DMS53 (cell line): ENCODE results near the gene ZSCAN25.
"Not testable (repeated sequence)": the region's sequence is repeated elsewhere in the genome, so short reads cannot be mapped to it uniquely, and the experiment has no call there.

Experiments used
- DNase-seq: peaks from one replicate; lab custom pipeline; 2025; lab: John Stamatoyannopoulos, UW

The ZSCAN25 gene

DNA sequence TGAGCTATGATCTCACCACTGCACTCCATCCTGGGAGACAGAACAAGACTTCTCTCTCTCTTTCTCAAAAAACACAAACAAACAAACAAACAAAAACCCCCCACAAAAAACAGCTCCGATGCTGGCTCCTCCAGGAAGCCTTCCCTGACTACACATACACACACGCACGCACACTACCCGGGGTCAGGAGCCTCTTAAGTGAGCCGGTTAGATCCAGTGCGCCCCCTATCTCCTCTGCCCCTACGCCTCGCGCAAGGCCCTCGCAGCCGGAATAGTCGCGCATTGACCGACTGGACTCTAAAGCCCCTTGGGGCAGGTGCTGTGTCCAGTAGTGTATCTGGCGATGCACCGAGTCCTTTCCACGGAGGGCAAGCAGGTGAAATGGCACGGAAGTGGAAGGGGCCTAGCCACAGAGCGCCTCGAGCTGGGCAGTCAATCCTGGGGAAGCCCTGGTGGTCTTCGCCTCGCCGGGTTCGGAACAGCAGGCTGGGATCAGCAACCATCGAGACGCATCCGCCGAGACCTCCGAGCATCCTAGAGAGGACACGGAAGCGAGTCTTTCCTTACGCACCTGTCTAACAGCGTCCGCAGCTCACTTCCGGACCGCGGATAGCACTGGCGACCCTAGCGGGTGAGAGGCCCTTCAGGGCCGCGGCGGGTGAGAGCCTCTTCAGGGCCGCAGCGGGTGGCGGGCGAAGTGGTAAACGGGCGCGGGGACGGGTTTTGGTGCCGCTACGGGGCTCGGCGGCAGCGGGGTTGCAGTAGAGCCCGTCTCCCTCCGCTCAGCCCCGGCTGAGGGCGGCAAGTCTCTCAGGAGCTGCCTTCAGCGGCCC is at the start of gene ZSCAN25:
Gene ZSCAN25 (plus strand): TSS at position 588 of the 833 bp plus-strand sequence. CDS start 2,661 bp downstream, outside the sequence.
- DNase-seq: peak; percentile 99

DNA sequence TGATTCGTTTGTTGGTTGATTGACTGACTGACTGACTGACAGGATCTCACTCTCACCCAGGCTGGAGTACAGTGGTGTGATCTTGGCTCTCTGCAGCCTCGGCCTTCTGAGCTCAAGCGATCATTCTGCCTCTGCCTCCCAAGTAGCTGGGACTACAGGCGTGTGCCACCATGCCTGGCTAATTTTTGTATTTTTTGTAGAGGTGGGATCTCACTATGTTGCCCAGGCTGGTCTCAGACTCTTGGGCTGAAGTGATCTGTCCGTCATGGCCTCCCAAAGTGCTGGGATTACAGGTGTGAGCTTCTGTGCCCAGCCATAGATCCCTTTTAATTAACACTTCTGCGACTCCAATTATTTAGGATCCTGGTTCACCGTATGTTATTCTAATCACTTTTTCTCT is 48.0 kb upstream of the ZSCAN25 start:
- not testable (repeated sequence) for DNase-seq

DNA sequence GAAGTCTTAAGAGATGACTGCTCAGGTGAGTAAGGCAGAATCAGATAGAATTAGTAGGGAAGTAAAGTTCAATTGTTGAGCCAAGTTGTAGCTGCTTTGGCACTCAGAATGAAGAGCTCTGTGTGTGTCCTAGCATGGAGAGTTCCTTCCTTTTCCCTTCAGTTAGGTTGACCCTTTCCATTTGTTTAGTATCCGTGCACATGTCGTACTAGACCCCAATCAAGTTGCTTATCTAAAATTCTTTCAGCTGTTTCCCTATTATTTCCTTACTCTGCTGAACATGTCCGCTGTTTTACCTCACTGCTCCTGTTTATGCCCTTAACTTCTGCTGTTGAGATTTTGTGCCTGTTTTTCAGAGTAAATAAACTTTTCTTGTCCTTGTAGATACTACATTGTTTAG is 45.0 kb upstream of the ZSCAN25 start:
- DNase-seq: no peak

- DNase-seq: no peak
These were observed 43.5 kb upstream of the ZSCAN25 start for GRCh38 chr7:99573257-99573656.

- DNase-seq: no peak
These were observed 40.5 kb upstream of the ZSCAN25 start for GRCh38 chr7:99576251-99576650.

DNA sequence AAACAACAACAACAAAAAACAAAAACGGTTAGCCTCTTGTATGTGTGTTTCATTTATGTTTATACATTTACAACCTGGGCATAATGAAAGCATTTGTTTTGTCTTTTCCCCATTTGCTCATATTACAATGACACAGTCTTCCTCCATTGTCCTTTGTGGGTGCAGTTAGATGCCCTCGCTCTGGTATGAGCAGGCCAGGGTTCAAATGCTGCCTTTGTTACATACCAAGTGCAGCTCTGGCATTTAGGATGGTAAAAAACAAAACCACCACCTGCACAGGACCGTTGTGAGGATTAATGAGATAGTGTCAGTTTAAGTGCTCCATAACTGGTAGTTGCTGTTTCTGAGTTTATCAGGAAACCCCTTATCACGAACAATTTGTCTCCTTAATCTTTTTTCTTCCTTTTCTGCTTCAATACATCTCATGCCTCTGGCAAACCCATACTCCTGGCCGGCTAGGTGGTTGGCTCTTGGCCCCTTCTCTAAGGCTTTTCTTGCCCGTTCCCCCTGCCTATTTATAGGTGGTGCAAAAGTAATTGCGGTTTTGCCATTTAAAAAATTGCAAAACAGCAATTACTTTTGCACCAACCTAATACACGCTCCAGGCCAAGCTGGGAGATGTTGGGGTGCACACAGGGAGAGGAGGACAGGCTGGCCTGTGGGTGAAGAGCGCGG is 37.3 kb upstream of the ZSCAN25 start:
- DNase-seq: no peak

DNA sequence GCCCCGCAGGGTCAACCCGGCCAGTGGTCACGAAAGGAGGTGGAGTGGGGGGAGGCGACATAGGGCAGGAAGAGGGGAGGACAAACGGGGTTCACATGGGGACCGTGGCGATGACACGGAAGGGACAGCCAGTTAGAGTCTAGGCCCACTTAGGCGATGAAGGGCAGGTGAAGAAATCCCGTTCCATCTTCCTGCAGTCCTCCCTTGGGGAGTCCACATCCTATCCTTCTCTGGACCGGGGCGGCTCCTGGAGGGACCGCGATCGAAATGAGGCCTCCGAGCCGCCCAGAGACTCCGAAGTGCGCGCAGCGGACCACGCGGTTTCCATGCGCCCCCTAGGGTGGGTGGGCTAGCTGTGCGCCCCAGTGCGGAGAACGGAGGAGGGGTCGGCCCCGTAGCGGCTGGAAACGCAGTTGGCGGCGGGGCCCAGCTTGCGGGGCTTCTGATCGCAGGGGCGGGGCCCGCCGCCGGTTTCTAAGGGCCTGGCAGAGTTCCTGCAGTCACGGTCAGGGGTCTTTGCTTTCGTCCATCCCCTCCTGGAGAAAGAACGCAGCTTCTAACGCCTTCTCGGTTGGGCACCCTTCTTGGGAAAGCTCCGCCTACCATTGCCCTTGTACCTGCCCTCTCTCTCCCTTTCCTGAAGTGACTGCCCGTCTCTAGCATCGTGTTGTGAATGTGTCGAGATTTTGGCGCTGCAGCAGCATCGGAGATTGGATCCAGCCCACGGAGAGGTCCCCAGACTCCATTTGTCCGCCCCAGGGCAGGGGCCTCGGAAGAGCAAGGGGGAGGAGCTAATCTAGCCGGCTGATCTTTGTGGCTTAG is 36.6 kb upstream of the ZSCAN25 start:
- DNase-seq: peak; percentile 68

GRCh38 chr7:99580778-99581332 is 35.9 kb upstream of the ZSCAN25 start:
- DNase-seq: not testable (repeated sequence)

DNA sequence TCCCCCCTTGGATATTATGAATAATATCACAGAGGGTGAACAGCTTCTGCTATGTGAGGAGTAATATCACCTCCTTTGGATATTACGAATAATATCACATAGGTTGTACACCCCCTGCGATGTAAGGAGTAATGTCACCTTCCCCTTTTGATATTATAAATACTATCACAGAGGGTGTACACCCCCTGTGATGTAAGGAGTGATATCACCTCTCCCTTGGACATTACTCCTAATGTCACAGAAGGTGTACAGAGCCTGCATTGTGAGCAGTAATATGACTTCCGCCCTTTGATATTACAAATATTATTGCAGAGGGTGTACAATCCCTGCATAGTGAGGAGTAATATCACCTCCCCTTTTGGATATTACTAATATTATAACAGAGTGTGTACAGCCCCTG is 27.9 kb upstream of the ZSCAN25 start:
- DNase-seq: no peak

DNA sequence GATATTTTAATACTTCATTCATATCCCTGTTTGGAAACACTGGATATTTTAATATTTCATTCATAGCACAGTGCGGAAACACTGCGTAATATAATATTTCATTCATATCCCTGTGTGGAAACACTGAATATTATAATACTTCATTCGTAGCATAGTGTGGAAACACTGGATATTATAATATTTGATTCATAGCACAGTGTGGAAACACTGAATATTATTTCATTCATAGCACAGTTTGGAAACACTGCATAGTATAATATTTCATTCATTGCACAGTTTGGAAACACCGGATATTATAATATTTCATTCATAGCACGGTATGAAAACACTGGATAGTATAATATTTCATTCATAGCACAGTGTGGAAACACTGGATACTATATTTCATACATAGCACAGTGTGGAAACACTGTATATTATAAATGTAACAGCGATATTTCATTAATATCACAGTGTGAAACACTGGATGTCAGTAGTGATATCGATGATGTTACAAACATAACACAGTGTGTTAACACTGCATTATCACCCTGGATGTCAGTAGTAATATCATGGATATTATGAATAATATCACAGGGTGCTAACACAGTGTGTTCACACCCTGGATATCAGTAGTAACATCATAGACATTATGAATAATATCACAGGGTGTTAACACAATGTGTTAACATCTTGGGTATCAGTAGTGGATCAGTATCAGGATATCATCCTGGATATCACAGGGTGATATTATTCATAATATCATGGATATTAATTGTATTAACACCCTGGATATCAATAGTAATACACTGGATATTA is 21.6 kb upstream of the ZSCAN25 start:
- no peak for DNase-seq

- no peak for DNase-seq
These were observed 20.3 kb upstream of the ZSCAN25 start for GRCh38 chr7:99596408-99596955.

GRCh38 chr7:99597762-99598501 is 18.8 kb upstream of the ZSCAN25 start, which contains the start of gene TMEM225B:
TSS of gene TMEM225B (plus strand) at chr7:99598267. CDS start at chr7:99604389, 6,122 bp downstream.
- no peak for DNase-seq

- no peak for DNase-seq
These were observed 16.9 kb upstream of the ZSCAN25 start for GRCh38 chr7:99599836-99600235.

- DNase-seq: no peak
These were observed 15.0 kb upstream of the ZSCAN25 start for GRCh38 chr7:99601656-99602310.

DNA sequence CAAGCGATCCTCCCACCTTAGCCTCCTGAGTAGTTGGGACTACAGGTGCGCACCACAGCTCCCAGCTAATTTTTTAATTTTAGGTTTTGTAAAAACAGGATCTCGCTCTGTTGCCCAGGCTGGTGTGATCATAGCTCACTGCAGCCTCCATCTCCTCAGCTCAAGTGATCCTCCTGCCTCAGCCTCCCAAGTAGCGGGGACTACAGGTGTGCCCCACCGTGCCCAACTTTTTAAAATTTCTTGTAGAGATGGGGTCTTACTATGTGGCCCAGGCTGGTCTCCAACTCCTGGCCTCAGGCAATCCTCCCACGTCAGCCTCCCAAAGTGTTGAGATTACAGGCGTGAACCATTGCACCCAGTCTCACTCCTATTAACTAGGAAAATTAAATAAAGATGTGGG is 11.2 kb upstream of the ZSCAN25 start:
- DNase-seq: no peak

GRCh38 chr7:99606531-99606930 is 10.2 kb upstream of the ZSCAN25 start:
- no peak for DNase-seq

DNA sequence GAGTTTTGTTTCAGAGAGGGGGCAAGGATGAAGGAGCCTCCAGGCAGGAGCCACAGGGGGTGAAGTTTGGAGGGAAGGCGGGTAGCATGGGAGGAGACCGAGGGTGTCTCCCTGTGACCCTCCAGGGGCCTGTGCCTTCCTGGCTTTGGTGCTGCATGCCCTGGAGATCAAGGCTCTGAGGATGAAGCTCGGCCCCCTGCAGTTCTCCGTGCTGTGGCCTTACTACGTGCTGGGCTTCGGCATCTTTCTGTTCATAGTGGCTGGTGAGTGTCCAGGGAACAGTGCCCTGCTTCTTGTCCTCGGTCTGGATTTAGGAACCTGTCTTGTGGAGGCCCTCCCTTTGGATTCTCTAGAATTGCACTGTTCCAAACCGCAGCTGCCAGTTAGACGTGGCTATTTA is 9.2 kb upstream of the ZSCAN25 start:
- no peak for DNase-seq

GRCh38 chr7:99614495-99614894 is 2.3 kb upstream of the ZSCAN25 start:
- no peak for DNase-seq

DNA sequence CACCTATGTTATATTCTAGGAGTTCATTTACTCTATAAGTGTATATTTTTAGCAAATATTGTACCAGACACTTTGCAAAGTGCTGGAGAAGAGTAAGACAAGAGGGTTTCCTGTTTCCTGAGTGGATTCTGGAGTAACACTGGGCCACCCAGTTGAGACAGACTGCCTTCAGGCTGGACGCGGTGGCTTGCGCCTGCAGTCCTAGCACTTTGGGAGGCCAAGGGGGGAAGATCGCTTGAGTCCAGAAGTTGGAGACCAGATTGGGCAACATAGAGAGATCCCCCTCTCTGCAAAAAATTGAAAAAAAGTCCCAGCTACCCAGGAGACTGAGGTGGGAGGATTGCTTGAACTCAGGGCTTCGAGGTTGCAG is 772 bp upstream of the ZSCAN25 start:
- peak; percentile 48 for DNase-seq
